ENCODE measurements around the gene PDE4A. TPM values are rescaled to one million over a fixed set of nuclear protein-coding genes. Genes with fewer than 3 reads are reported as not detected.

PDE4A gene
- total and polyA plus RNA-seq, 2 of the 13 experiments (the other 11 are each of a cell fraction or from before 2014, with no cell fraction given) = 1.1 to 4.1 TPM

- TF ChIP-seq ZSCAN5A (CRISPR knock-in tag; IDR thresholded peaks at IDR 0.05; ENCODE audit: borderline replicate concordance) (no peak), MAFG (CRISPR knock-in tag; IDR thresholded peaks at IDR 0.05) (no peak), IRX3 (CRISPR knock-in tag; IDR thresholded peaks at IDR 0.05; ENCODE audit: borderline replicate concordance, low read depth) (no peak), ERF (CRISPR knock-in tag; IDR thresholded peaks at IDR 0.05) (peak; percentile 33; the same call in 1 of the 2 replicates), ZNF329 (CRISPR knock-in tag; IDR thresholded peaks at IDR 0.05; ENCODE audit: low read depth) (no peak; the same call in 1 of the 2 replicates), ZSCAN31 (CRISPR knock-in tag; IDR thresholded peaks at IDR 0.05; ENCODE audit: low read depth) (peak; percentile 16; the same call in 1 of the 2 replicates), KDM5B (CRISPR knock-in tag; IDR thresholded peaks at IDR 0.05; ENCODE audit: borderline replicate concordance) (peak; percentile 72; the same call in 1 of the 2 replicates), ZNF280B (CRISPR knock-in tag; IDR thresholded peaks at IDR 0.05; ENCODE audit: borderline replicate concordance) (peak; percentile 95), ZFP82 (CRISPR knock-in tag; IDR thresholded peaks at IDR 0.05; ENCODE audit: borderline replicate concordance) (0 out of 2 replicates have a peak, but pooled peaks have one; percentile 74), SALL1 (CRISPR knock-in tag; IDR thresholded peaks at IDR 0.05) (no peak; the same call in 1 of the 2 replicates), ZNF747 (CRISPR knock-in tag; IDR thresholded peaks at IDR 0.05; ENCODE audit: borderline replicate concordance) (peak; percentile 58; the same call in 1 of the 2 replicates), GATA4 (IDR thresholded peaks at IDR 0.05; ENCODE audit: borderline replicate concordance, low read depth) (no peak), EHMT2 (IDR thresholded peaks at IDR 0.05; ENCODE audit: borderline replicate concordance, low read depth, low read length) (no peak), ONECUT2 (CRISPR knock-in tag; IDR thresholded peaks at IDR 0.05) (no peak), ZNF546 (CRISPR knock-in tag; conservative IDR thresholded peaks at IDR 0.05) (peak; percentile 23; the same call in 1 of the 2 replicates), POLR2AphosphoS5 (IDR thresholded peaks at IDR 0.05; ENCODE audit: low read depth, low read length) (peak; percentile 84), ATF4 (CRISPR knock-in tag; IDR thresholded peaks at IDR 0.05) (no peak), KDM2A (CRISPR knock-in tag; IDR thresholded peaks at IDR 0.05; ENCODE audit: borderline replicate concordance, low read depth) (peak; percentile 83), MLX (CRISPR knock-in tag; IDR thresholded peaks at IDR 0.05) (no peak), SMC3 (IDR thresholded peaks at IDR 0.05; ENCODE audit: low read length) (no peak), CBX5 (CRISPR knock-in tag; IDR thresholded peaks at IDR 0.05; ENCODE audit: borderline replicate concordance) (peak; percentile 39; the same call in 1 of the 2 replicates), KDM3A (CRISPR knock-in tag; IDR thresholded peaks at IDR 0.05; ENCODE audit: low read depth) (no peak), TBP (CRISPR knock-in tag; IDR thresholded peaks at IDR 0.05) (no peak), ELF3 (CRISPR knock-in tag; IDR thresholded peaks at IDR 0.05) (peak; percentile 58), SP4 (CRISPR knock-in tag; IDR thresholded peaks at IDR 0.05) (peak; percentile 91)
Observed at GRCh38 chr19:10380313-10381102, 39.8 kb upstream of the PDE4A start, which contains the start of gene TYK2 (continued).
